HT1080 (cell line): ENCODE results near the gene GNB5. TPM values are rescaled to one million over a fixed set of nuclear protein-coding genes. Genes with fewer than 3 reads are reported as not detected.

Experiments
- DNase-seq: peaks from one replicate; pipeline ENCODE4 v3.0.0-alpha.2; 2015; ENCODE audit warnings: low read depth
- total RNA-seq: library from RNA; depleted of rRNA; stranded (reverse); fragments of >200 nt; shearing (Covaris generic); gene quantifications from 2 replicates; pipeline ENCODE4 v1.2.3, GENCODE V29; 2014

Gene GNB5
- total RNA-seq, 1 experiment from 2014 or later = 46.3 TPM

GRCh38 chr15:52115598-52116427, 75.4 kb downstream of the GNB5 start:
- no peak for DNase-seq

- no peak for DNase-seq
Observed at GRCh38 chr15:52114261-52115055, 76.7 kb downstream of the GNB5 start.

GRCh38 chr15:52113708-52114107, 77.5 kb downstream of the GNB5 start:
- no peak for DNase-seq

DNA sequence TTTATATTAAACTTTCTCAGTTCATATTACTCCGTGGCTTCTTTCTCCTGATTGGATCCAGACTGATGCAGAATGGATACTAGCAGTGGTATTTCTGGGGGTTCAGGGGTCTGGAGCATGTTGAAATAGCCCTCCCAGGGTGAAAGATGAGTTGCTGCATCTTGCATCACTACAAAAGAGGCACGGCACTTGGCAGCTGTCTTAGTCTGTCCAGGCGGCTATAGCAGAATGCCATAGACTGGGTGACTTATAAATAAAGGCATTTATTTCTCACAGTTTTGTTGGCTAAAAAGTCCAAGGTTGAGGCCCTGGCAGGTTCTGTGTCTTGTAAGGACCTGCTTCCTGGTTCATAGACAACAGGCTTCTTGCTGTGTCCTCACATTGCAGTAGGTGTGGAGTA, 78.0 kb downstream of the GNB5 start:
- no peak for DNase-seq

DNA sequence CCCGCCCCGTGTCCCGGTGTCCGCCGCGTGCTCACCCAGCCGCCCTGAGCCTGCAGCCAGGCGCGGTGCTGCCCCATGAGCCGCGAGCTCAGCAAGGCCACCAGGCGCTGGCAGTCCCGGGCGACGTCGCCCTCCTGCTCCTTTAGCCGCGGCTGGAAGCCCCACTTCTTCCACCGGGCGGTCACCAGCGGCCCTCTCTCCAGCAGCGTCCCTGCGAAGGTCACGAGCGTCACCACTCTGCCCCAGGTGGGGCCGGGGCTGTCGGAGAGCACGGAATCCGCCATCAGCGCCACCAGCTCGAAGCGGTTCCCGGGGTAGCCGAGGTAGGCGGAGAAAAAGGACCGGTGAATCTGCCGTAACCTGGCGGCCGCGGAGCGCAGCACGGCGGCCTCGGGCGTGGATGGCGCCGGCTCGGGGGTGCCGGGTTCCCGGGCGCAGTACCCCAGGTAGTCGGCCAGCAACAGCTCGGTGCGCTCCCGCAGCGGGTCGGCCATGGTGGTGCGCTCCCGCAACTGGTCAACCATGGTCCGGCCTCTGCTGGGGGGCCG, 78.9 kb downstream of the GNB5 start:
- DNase-seq = no peak

GRCh38 chr15:52111517-52112202, 79.5 kb downstream of the GNB5 start:
- DNase-seq = no peak

DNA sequence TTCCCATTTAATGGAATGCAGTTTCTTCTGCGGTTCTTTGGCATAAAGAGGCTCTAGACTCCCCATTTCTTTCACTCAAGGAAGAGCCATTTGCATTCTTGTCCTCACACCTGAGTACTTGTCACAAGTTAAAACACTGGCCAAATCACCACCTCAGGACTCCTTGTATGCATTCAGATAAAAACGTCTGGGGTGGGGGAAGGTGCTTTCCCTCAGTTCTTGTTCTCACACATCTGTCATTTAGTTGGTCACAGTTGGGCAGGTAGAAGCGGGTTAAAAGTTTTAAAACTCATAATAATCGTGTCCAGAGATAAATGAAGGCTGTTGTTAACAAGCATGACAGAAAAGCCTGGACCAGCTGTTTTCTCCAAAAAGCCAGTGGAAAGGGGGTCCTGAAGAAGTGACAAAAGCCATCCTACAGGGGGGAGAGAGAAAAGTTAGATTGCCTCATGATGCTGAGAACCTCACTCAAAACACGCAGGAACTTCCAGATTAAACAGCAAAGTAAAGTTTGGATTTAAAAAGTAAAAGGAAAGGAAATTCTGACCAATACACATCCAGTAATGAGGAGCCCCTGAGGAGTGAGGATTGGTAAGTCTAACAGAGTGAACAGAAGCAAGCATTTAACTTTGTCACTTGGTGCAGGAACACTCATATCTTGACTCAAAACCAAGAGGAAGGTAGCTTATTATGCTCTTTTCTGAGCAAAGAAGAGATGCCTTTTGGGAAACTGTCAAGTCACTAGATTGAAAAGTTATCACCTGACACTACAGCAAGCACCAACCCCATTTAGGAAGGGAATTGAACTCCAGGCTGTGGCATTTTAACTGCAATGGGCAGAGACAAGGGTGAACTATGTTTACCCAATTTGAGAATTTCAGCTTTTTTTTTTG, 81.4 kb downstream of the GNB5 start:
- DNase-seq = no peak

GRCh38 chr15:52107238-52107637, 84.0 kb downstream of the GNB5 start:
- DNase-seq = no peak

- DNase-seq = no peak
Observed at GRCh38 chr15:52106641-52107040, 84.6 kb downstream of the GNB5 start.

DNA sequence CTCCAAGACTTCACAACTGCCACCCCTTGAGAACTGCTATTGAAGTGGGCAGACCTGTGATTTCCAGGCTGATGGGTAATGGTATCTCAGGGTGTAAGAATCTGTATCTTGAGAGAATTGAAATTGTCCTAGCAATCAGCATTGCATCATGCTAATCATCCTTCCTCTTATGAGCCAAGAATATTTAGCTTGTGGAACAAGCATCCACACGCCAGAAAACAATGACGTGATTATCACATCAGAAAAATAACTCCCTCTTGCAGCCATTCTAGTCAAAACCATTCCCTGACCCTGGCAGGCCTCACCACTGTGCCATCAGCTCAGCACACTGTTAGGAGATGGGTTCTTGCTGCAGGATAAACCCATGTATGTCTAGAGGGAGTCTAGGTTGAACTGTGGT, 85.3 kb downstream of the GNB5 start:
- no peak for DNase-seq

DNA sequence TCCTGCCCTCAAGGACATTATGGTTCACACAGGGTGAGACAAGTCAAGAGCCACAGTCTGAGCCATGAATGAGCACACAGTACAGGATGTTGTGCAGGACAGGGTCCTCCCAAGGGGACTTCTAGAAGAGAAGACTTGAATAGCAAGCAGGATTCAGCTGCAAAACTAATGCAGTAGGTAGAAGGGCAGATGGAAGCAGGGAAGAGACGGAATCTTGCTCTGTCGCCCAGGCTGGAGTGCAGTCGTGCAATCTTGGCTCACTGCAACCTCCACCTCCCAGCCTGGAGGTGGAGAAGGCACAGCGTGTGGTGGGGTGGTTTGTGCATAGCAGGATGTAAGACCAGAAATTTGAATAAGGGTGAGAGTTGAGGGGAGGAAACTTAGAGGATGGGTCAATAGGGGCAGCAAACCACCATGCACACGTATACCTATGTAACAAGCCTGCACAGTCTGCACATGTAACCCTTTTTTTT, 86.6 kb downstream of the GNB5 start:
- DNase-seq = no peak

DNA sequence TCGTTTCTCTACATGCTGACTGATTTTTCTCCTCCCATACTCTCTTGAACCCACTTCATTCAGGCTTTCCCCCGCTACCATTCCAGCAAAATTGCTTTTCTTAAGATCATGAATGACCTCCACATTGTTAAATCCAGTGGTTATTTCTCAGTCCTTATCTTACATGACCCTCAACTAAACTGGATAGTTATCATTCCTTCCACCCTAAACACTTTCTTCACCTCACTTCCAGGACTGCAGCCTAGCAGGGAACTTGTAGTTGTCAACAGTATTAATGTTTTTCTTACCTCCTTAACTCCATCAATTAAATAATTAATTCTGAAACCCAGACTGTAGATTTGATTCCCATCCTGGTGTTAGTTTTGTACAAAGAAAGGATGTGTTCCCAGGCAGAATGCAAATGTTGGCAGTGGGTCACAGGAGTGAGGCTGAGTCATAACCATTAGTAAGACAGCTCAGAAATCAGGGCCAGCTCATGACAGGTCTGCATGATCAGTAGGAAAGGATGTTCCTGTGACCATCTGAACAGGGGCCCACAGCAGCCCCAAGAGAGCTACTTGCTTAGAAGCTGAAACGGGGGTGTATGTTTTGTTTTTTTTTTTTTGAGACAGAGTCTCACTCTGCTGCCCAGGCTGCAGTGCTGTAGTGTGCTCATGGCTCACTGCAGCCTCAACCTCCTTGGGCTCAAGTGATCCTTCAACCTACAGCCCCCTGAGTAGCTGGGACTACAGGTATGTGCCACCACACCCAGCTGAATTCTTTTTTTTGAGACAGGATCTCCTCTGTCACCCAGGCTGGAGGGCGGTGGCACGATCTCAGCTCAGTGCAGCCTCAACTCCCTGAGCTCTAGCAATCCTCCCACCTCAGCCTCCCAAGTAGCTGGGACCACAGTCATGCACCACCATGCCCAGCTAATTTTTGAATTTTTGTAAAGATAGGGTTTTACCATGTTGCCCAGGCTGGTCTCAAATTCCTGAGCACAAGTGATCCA, 87.7 kb downstream of the GNB5 start:
- DNase-seq = peak; percentile 96

DNA sequence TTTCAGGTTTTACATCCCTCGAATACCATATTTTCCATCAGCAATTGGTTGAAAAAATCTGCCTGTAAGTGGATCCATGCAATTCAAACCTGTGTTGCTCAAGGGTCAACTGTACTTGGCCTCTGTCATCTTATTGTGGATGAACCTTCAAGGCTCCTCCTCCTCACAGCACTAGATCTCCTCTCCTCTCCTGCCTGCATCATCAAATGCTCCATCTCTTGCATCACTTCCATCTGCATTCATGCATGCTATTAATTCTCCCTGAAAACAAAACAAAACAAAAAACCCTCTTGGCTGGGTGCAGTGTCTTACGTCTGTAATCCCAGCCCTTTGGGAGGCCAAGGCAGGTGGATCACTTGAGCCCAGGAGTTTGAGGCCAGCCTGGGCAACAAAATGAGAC, 88.7 kb downstream of the GNB5 start:
- peak; percentile 57 for DNase-seq

GRCh38 chr15:52101542-52102323, 89.5 kb downstream of the GNB5 start:
- no peak for DNase-seq

DNA sequence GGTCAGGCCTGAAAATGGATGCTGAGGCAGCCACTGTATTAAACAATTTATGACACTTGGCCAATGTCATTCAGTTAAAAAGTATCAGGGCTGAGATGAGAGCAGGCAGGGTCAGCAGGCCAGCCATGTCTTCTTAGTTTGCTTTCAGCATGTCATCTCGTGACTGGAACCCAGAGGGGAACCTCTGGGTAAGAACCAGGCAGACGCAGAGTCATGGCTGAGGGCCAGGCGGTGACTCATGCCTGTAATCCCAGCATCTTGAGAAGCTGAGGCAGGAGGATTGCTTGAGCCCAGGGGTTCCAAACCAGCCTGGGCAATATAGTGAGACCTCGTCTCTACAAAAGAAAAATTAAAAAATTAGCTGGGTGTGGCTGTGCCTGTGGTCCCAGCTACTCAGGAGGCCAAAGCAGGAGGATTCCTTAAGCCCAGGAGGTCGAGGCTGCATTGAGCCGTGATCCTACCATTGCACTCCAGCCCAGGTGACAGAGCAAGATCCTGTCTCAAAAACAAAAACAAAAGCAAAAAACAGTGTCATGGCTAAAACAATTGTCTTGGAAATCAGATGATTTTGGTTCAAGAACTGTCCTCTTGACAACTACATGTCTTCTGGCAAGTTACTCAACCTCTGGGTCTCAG, 90.3 kb downstream of the GNB5 start:
- peak; percentile 88 for DNase-seq

- no peak for DNase-seq
Observed at GRCh38 chr15:52099651-52100272, 91.4 kb downstream of the GNB5 start.

DNA sequence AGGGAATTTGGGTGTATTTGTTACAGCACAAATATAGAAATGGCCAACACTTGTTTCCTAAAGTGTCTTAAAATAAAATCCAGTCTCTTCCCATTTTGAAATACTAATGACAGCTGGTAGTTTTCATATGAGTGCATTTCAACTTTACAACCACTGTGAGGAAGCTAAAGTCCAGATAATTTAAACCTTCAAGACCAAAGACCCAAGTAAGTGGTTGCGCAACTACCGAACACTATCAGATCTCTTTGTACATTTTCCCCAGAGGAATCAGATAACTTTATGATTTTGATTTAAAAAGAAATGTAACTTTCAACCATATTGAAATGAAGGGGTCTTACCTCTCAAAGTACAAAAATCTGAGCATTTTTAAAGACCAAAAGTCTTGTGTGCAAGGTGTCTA, 92.9 kb downstream of the GNB5 start:
- DNase-seq = no peak

GRCh38 chr15:52097180-52097579, 94.0 kb downstream of the GNB5 start:
- no peak for DNase-seq
